Kidney tubule cell (primary cell): ENCODE measurements around the gene PHF3.
A peak's percentile ranks its signal among the peaks of the same experiment; 100 is the strongest.

ENCODE experiments used
- DNase-seq: peaks from one replicate; pipeline ENCODE4 v3.0.0-alpha.2; 2018; ENCODE audit warnings: low spot score

PHF3 gene, protein sequence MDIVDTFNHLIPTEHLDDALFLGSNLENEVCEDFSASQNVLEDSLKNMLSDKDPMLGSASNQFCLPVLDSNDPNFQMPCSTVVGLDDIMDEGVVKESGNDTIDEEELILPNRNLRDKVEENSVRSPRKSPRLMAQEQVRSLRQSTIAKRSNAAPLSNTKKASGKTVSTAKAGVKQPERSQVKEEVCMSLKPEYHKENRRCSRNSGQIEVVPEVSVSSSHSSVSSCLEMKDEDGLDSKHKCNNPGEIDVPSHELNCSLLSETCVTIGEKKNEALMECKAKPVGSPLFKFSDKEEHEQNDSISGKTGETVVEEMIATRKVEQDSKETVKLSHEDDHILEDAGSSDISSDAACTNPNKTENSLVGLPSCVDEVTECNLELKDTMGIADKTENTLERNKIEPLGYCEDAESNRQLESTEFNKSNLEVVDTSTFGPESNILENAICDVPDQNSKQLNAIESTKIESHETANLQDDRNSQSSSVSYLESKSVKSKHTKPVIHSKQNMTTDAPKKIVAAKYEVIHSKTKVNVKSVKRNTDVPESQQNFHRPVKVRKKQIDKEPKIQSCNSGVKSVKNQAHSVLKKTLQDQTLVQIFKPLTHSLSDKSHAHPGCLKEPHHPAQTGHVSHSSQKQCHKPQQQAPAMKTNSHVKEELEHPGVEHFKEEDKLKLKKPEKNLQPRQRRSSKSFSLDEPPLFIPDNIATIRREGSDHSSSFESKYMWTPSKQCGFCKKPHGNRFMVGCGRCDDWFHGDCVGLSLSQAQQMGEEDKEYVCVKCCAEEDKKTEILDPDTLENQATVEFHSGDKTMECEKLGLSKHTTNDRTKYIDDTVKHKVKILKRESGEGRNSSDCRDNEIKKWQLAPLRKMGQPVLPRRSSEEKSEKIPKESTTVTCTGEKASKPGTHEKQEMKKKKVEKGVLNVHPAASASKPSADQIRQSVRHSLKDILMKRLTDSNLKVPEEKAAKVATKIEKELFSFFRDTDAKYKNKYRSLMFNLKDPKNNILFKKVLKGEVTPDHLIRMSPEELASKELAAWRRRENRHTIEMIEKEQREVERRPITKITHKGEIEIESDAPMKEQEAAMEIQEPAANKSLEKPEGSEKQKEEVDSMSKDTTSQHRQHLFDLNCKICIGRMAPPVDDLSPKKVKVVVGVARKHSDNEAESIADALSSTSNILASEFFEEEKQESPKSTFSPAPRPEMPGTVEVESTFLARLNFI (N-terminal part only)

DNA sequence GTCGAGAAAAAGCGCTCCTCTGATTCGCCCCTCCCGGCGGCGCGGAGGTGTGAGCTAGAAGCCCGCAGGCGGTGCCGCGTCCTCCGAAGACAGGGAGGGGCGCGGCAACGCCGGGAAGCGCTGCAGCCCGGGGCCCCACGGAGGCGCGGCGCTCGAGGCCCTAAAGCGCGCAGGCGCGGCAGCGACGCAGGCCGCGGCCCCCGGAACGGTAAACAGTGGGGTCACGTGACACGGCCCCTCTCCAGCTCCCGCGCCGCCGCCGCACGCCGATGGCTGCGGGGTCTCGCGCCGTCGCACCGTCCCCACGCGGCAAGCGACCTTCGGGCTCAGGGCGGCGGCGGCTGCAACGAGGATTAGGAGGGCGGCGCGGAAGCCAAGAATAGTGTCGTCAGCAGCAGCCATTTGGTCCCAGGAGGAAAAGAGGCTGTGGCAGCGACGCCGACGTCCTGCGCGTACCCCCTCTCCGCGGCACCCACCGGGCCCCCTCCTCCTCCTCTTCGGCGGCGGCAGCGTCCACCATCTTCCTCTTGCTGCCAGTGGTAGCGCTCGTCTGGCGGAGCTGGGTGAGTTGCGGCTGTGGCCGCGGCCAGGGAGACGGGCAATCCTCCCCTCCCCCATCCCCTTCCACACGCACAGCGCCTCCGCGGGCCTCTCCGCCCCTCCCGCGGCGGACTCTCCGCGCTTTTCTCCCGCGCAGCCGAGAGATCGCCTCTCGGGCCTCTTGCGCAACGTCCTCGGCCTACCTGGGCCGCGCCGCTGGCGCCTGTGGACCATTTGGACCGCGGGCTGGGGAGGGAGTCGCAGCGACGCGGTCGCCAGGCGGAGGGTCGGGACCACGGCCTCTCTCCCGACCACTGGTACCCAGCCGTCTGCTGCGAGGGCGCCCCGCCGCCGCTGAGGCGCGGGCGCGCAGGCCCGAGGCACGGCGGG, at the start of gene PHF3:
Gene PHF3, plus strand, starts transcription at position 215 of the 930 bp plus-strand sequence. CDS start 10,750 bp downstream, outside the sequence.
- DNase-seq = peak; percentile 92

DNA sequence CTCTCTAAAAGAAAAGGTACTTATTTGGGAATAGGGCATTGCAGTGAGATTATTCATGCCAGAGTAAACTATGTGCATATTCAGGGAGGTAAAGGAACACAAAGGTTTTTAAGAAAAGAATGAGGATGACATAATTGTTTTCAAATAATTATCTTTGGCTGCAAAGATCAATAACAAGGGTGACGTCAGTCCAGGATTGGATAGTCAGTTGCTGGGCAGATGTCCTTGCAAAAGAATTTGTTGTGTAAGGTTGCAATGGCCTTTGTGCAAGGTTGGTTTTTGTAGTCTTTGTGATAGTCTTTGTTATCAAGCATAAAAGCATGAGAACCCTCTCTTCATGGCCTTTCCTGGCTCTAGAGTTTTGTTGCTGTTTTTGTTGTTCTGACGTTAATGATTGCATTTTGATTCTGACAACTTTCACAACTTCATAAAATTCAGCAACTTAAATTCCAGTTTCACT, 45.6 kb upstream of the PHF3 start:
- no peak for DNase-seq

DNA sequence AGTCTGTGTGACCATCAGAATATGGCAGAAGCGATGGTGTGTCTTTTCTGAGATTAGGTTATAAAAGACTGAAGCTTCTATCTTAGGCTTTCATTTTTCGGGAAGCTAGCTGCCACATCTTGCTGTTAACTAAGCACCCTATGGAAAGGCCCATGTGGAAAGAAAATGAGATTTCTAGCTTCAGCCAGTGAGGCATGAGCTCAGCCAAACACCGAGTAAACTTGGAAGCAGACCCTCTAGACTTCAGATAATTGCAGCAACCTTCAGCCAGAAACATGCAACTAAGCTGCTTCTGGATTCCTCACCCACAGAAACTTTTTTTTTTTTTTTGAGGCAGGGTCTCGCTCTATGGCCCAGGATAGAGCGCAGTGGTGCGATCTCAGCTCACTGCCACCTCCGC, 42.7 kb upstream of the PHF3 start:
- no peak for DNase-seq

DNA sequence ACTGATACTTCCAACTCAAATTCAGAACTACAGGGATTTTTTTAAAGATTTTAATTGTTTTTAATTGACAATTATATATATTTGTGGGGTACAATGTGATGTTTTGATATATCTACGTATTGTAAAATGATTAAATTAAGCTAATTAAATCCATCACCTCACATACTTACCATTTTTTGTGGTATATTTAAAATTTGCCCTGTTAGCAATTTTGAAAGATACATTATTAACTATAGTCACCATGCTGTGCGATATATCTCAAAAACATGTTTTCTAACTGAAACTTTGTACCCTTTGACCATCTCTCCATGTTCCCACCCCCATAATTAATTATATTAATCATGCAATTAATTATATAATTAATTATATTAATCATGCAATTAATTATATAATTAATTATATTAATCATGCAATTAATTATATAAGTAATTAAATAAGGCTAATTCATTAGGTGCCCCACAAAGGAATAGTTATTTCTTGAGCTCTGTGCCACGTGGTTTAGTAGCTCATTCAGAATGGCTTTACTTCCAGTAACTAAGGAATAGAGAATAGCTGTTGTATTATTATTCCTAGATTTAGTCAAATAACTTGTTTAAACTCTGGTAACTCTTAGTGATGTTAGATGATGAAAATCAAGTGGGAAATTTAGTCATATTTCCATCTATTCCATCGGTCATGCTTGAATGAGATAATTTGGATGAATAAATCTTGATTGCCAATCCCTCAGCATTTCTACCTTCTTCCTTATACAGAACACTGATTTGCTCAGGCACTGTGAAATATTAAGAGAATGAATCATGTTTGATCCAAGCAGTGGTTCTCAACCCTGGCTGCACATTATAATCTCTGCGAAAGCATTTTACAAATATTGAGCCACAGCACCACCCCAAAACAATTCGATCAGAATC, 38.2 kb upstream of the PHF3 start:
- DNase-seq = peak; percentile 89

DNA sequence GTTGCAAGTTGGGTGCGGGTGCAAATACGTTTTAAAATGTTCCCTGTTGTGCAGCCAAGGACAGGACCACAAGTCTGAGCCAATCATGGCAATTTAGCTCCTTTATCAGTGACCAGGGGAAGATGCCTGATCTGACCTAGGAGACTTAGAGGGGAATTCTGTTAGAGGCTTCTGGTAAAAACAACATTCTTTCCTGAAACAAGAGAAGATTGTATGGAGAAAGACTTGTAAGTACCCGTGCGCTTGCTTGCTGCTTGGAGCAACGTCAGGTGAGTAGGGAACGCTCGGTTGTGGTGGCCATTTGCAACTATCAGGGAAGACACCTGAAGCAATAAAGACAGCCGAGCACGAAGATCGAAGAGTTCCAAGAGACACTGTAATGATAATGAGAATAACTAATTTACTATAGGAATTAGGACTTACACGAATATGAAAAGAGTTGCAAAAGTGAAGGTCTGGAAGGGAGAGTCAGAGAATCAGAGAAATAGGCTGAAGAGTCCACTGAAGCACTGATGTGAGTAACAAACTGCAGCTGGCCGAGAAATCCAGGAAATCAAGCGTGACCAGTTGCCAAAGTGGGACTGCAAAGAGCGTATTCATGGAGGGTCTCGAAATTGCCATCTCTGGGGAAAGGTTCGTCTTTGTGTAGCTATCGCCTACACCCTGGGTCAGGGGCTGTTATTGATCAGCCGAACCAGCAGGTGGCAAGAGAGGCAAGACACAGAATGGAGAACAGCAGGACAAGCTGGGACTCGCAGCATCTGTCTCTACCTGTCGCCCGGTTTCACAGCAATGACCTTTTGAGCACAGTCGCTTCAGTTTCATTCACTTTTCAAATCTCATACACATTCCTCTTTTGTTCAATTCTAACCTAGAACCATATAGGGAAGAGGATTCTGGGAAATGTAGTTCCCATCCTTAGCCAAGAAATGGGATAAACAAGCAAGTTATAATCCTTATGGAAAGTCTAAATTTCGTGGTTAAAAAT, 37.3 kb upstream of the PHF3 start:
- DNase-seq = peak; percentile 71

DNA sequence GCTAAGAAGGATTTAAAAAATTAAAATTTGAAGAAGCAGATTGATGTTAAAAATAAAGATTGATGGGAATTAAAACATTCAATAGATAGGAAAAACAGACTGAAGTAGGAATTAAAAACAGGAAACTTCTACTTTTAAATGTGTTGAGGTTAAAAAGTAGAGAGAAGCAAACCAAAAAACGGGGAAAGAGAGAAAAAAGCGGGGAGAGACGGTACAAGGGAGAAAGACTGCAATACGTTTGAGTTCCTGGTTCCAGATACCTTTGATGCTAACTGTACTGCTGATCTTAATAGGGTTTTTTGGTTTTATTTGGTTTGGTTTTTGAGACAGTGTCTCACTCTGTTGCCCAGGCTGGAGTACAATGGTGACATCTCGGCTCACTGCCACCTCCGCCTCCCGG, 36.4 kb upstream of the PHF3 start:
- no peak for DNase-seq

DNA sequence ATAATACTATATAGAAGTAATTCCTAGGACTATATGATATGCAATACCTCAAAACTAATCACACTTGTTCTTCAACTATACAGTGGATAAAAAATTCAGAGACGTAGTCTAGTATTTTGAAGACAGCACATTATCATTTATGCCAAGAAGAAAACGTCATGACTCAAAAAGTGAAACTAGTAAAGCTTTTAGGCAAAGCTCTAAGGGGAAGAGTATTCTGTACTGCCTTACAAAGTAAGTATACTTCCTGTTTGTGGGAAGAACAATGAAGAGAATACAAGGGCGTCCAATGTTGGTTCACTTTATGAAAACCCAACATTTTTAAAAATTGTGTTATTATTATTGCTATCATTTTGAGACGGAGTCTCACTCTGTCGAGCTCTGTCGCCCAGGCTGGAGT, 35.5 kb upstream of the PHF3 start:
- no peak for DNase-seq

DNA sequence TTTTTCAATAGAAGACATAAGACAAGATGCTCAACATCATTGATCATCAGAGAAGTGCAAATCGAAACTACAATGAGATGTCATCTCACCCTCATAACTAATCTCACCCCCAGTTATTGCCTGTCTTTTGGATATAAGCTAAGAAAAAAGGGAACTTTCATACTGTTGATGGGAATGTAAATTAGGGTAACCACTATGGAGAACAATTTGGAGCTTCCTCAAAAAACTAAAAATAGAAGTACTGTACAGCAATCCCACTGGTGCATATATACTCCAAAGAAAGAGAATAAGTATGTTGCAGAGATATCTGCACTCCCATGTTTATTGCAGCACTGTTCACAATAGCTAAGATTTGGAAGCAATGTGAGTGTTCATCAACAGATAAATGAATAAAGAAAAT, 26.4 kb upstream of the PHF3 start:
- no peak for DNase-seq

DNA sequence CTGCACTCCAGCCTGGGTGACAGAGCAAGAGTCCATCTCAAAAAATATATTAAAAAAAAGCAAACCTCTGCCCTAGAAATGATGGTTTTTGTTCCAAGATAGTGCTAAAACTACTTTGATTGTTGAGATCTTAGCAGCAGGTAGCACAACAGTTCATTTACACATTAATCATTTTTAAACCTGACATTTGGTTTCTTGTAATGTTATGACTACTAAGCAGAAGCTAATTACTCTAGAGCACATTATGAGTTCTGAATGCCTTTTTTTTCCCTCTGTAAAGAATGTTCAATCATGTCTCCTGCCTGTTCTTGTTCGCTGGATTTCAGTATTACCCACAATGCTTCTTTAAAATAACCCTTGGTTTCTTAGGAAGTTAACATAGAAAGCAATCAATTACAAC, 24.7 kb upstream of the PHF3 start:
- no peak for DNase-seq

DNA sequence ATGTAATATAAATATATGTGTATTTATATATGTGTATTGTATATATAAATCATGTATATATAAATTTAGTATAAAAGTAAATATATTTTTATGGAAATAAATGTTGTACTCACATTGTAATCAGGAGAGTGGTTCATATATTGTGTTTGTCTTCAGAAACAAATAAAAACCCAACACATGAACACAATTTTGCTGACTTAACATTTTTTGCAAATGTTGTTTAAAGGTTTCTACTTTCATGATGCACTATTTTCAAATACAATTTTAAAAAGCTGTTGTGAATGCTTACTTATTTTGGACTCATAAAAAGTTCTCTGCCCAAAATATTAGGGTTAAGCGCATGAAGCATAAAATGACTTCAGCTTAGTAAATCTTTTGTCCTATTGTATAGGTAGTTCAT, 24.0 kb upstream of the PHF3 start:
- DNase-seq = no peak

DNA sequence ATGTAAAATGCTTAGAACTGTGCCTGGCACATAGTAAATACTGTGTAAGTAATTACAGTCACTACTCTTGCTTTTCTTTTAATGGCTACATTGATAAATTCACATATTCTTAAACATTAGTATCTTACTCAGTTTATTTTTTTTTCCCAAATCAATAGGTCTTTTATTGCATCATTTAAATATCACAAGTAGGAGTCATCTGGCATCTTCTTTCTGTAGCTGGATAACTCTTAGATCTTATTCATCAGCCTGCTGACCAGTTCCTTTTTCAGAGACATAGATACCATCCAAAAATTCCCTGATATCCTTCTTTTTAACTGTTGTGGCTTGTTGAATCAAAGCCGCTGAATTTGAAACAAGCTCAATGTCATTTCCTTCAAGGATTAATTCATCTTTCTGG, 20.0 kb upstream of the PHF3 start:
- no peak for DNase-seq

DNA sequence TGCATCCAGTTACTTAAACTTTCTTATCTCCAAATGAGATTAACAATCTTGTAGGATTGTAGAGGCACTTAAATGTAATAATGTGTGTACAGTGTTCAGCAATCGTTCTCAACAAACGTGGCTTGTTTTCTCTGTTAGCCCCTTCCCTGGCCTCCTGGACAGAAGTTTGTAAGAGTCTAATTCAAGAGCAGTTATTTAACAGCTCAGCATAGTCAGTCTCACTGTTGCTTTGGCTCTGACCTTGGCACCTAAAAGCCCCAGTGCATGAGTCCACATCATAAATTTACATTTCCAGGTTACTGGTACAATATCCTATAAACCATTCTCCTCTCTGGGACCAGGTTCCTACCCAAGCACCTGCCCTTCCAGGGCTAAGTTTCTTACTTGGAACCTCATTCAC, 11.5 kb upstream of the PHF3 start:
- DNase-seq = no peak

DNA sequence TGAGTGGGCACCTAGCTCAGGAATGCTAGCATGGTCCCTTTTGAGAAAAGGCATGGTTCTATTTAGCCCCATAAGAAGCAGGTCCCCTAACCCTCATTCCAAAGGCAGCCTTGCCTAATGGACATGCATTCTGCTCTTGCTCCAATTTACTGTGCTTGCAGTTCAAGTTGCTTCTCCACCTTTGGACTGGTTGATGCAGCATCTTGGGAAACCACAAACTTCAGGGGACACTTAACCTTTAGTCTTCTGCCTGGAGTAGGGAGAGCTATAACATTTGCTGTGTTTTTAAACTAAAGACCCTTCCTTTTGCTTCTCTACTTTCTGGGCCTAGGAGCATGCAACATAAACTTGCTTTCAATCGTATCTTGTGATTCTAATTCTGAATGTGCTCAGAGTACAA, 5.1 kb upstream of the PHF3 start:
- DNase-seq = no peak

DNA sequence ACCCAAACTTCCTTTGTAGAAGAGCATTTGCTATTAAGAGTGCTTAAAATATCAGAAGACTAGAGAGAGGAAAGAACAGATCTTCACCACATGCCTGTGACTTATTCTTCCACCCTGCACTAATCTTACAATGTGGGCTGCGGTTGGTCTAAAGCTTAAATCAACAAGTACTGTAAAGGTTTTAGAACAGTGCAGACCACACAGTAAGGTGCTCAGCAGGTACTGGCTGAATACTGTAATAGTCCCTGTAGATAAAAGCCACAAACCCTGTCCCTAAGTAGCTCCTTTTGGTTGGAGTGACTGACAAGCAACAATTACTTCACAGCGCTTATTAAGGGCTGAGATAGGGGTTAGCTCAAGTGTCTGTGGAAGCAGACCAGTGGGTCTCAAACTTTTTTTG, 972 bp upstream of the PHF3 start:
- DNase-seq = no peak

DNA sequence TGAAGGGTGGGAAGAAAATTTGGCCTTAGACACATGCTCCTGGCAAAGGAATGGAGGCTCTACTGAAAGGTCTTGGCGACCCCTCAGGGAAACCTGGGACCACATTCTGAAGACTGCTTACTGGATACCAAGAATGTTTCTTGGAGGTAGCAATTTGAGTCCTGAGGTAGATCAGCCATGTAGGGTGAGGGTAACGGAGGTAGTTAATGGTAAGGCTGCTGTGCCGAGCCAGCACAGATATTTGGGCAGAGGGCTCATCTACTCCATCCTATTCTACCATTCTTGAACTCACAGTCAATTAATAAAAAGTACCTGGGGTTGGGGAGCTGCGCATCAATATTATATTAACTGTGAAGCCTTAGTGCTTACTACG, 401 bp upstream of the PHF3 start:
- DNase-seq = no peak

DNA sequence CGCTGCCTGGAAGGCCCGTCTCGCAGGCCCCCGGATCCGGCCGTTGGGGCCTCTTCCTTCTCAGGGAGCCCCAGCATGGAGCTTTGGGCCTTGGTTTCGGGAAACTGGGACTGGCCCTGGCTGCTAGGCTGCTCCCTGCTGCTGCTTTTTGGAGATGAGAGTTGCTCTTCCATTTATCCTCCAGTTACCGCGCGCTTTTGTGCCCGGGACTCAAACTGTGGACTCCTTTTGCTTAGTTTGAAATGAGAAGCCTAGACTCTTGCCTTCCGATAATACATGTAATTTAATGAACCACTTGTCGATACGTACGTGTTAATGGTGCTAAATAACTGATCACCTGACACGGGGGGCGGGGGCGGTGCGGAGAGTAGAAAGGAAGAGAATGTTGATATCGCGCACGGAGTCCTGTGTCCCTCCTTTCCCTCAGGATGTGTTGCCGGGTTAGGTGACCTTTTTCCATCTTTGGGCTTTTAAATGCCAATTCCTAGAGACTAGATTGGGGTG, 968 bp downstream of the PHF3 start:
- DNase-seq = peak; percentile 44

DNA sequence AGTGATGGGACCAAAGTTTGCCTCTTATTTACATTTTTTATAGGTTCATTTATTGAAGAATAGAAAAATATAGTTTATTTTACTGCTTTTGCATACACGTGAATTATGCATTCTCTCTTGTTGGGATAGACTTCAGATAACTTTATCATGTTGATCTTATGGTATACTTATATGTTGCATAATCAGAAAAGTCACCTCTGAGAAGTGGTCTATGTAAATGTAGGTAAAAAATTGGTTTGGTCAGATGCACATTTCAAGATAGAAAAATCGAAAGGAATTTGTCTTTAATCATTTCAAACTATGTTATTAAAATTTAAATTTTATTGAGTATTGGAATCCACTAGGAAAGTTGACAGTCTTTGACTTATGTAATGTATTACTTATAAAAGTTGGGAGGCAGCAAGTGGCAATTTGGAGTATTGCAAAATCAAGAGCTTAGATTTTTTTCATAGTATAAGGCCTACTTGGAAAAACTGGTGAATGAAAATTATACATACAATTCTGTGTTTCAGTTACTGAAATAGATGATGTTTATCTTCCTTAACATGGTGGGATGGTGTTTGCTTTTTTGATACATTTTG, 2.4 kb downstream of the PHF3 start:
- DNase-seq = no peak

DNA sequence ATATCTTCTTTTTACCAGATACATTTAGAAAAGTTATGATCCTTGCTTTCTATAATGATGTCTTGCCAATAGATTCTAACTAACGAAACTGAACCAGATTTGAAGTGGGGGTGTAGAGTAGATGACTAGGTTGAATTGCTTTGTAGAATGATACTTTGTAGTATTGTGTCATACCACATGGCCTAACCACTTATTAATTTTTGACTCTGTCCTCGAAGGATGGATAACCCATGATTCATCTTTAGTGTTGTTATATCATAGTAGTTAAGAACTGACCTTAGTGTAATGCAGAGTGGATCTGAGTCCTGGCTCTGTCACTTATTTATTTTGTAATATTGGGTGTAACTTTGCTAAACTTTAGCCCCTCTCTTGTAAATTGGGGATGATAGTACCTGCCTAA, 4.5 kb downstream of the PHF3 start:
- DNase-seq = peak; percentile 89
